ENCODE data around the gene HTRA1. TPM values are rescaled to one million over a fixed set of nuclear protein-coding genes. Genes with fewer than 3 reads are reported as not detected.

The HTRA1 gene
- total and polyA plus RNA-seq, 9 of the 15 experiments (the other 6 are each of a cell fraction or from before 2014, with no cell fraction given): 0.06 to 0.16 (median 0.13) TPM; not detected in 5

DNA sequence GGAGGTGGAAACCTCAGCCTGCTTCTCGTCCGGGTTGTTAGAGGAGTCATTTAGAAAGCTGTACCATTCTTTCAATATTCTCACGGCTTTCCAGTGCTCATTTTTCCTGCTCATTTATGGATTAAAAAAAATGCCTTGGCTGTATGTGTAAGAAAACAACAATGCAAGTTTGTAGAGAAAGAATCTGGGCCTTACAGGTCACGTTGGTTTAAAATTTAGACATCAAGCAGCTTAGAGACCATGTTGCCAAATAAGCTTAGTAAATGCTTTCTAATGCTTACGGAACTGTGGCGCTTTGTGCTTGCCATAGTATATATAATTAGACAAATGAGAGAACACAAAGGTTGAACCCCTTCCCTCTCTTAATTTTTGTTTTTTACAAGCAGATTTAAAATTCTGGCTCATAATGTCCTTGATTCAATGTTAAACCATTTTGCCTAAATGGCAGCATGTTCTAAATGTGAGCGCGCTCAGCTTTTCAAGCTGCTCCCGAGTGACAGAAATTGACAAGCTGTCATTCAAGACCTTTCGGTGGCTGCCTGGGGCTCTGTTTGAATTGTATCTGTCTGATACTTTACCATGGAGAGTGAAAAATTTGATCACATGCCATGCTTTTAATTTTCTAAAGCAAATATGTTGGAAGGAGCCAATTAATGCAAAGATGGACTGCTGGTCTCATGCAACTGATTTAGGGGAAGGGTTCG lies 5.8 kb upstream of the HTRA1 start:
- TF ChIP-seq TAF7 (tag; IDR thresholded peaks at IDR 0.05) (no peak), DMBX1 (CRISPR knock-in tag; IDR thresholded peaks at IDR 0.05; ENCODE audit: borderline replicate concordance) (no peak), CBX8 (IDR thresholded peaks at IDR 0.05; ENCODE audit: borderline replicate concordance, extremely low read depth, low read depth, low read length, poor library complexity, severe bottlenecking) (no peak), HEY1 (CRISPR knock-in tag; IDR thresholded peaks at IDR 0.05; ENCODE audit: borderline replicate concordance) (no peak), SIN3B (IDR thresholded peaks at IDR 0.05; ENCODE audit: low read depth) (no peak), NEUROD1 (IDR thresholded peaks at IDR 0.05; ENCODE audit: borderline replicate concordance, low read depth, low read length, partially characterized antibody) (no peak), PHF8 (IDR thresholded peaks at IDR 0.05; ENCODE audit: borderline replicate concordance, low read length) (no peak), ELF2 (CRISPR knock-in tag; IDR thresholded peaks at IDR 0.05) (no peak), NCOR1 (IDR thresholded peaks at IDR 0.05) (no peak), KLF6 (CRISPR knock-in tag; IDR thresholded peaks at IDR 0.05; ENCODE audit: borderline replicate concordance) (no peak), PCBP1 (IDR thresholded peaks at IDR 0.05; ENCODE audit: low read depth, low read length, poor library complexity, severe bottlenecking) (no peak)
- TF ChIP-seq, protein P1, sequence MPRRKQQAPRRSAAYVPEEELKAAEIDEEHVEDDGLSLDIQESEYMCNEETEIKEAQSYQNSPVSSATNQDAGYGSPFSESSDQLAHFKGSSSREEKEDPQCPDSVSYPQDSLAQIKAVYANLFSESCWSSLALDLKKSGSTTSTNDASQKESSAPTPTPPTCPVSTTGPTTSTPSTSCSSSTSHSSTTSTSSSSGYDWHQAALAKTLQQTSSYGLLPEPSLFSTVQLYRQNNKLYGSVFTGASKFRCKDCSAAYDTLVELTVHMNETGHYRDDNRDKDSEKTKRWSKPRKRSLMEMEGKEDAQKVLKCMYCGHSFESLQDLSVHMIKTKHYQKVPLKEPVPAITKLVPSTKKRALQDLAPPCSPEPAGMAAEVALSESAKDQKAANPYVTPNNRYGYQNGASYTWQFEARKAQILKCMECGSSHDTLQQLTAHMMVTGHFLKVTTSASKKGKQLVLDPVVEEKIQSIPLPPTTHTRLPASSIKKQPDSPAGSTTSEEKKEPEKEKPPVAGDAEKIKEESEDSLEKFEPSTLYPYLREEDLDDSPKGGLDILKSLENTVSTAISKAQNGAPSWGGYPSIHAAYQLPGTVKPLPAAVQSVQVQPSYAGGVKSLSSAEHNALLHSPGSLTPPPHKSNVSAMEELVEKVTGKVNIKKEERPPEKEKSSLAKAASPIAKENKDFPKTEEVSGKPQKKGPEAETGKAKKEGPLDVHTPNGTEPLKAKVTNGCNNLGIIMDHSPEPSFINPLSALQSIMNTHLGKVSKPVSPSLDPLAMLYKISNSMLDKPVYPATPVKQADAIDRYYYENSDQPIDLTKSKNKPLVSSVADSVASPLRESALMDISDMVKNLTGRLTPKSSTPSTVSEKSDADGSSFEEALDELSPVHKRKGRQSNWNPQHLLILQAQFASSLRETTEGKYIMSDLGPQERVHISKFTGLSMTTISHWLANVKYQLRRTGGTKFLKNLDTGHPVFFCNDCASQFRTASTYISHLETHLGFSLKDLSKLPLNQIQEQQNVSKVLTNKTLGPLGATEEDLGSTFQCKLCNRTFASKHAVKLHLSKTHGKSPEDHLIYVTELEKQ (CRISPR knock-in tag; IDR thresholded peaks at IDR 0.05): no peak
- TF ChIP-seq, protein P2, sequence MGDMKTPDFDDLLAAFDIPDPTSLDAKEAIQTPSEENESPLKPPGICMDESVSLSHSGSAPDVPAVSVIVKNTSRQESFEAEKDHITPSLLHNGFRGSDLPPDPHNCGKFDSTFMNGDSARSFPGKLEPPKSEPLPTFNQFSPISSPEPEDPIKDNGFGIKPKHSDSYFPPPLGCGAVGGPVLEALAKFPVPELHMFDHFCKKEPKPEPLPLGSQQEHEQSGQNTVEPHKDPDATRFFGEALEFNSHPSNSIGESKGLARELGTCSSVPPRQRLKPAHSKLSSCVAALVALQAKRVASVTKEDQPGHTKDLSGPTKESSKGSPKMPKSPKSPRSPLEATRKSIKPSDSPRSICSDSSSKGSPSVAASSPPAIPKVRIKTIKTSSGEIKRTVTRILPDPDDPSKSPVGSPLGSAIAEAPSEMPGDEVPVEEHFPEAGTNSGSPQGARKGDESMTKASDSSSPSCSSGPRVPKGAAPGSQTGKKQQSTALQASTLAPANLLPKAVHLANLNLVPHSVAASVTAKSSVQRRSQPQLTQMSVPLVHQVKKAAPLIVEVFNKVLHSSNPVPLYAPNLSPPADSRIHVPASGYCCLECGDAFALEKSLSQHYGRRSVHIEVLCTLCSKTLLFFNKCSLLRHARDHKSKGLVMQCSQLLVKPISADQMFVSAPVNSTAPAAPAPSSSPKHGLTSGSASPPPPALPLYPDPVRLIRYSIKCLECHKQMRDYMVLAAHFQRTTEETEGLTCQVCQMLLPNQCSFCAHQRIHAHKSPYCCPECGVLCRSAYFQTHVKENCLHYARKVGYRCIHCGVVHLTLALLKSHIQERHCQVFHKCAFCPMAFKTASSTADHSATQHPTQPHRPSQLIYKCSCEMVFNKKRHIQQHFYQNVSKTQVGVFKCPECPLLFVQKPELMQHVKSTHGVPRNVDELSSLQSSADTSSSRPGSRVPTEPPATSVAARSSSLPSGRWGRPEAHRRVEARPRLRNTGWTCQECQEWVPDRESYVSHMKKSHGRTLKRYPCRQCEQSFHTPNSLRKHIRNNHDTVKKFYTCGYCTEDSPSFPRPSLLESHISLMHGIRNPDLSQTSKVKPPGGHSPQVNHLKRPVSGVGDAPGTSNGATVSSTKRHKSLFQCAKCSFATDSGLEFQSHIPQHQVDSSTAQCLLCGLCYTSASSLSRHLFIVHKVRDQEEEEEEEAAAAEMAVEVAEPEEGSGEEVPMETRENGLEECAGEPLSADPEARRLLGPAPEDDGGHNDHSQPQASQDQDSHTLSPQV (IDR thresholded peaks at IDR 0.05): no peak
- ATAC-seq: no peak
- Histone ChIP-seq H3K4me3 (no peak overlapping the region), H3K4me2 (ENCODE audit: insufficient read depth, low read length) (no peak overlapping the region), H3K79me2 (ENCODE audit: control insufficient read depth, insufficient read depth, low read length) (no peaks in the 10 kb centered on the region), H3K9me1 (ENCODE audit: control insufficient read depth, insufficient read depth, low read length) (no peaks in the 10 kb centered on the region), H3K27ac (ENCODE audit: extremely low read depth, low read depth, low read length) (no peak overlapping the region), H2AFZ (ENCODE audit: low read depth, low read length) (no peak overlapping the region), H3K9ac (ENCODE audit: insufficient read depth in 1 of 2, low read depth in 2 of 2, low read length in 2 of 2) (no peak overlapping the region), H3K4me1 (replicated peaks in 1 of 2; ENCODE audit: control insufficient read depth in 2 of 2, insufficient read depth in 2 of 2, low read length in 2 of 2) (no peaks in the 10 kb centered on the region), H4K20me1 (replicated peaks; ENCODE audit: control insufficient read depth, insufficient read depth, low read length) (no peaks in the 10 kb centered on the region), H3K27me3 (ENCODE audit: control insufficient read depth in 2 of 2, insufficient read depth in 2 of 2, low read length in 2 of 2) (peaks cover 0 to 8% of the 10 kb centered on the region in 2 experiments; a peak in 2 of 5 replicates), H3K36me3 (ENCODE audit: control insufficient read depth, insufficient read depth, low read length) (no peaks in the 10 kb centered on the region), H3K9me3 (replicated peaks; ENCODE audit: control insufficient read depth, insufficient read depth, low read depth, low read length) (no peaks in the 10 kb centered on the region)
- BruUV-seq (replicated peaks): no TSS peak
- intact Hi-C loops (cut with micrococcal nuclease) (no loop called here), in situ Hi-C loops (cut with MboI) (no loop called here)
- DNase-seq (ENCODE audit: extremely low read depth in 1 of 4, low spot score in 3 of 4): no peak
- CTCF ChIA-PET (ENCODE audit: low intra/inter-chr PET ratio): no interaction called here
- no peak for FAIRE-seq
- WGBS (ENCODE audit: insufficient coverage, low coverage, missing lambda C conversion rate): 5% methylated on average over 11 of the region's 11 CpGs
- POLR2A ChIA-PET: interaction anchor here (0.5 kb wide), 1 partner anchor 146 kb away, joined by 3 read pairs; no protein-coding TSS in a partner anchor

Measured in K562 (cell line).